ENCODE data around the gene GBX1.
A peak's percentile ranks its signal among the peaks of the same experiment; 100 is the strongest.

The GBX1 gene

GRCh38 chr7:151125470-151125845 lies 42.0 kb downstream of the GBX1 start:
- no peak for DNase-seq

- DNase-seq: no peak
Measured at GRCh38 chr7:151124899-151125399, 42.5 kb downstream of the GBX1 start.

GRCh38 chr7:151124481-151124880 lies 43.0 kb downstream of the GBX1 start:
- DNase-seq: no peak

- peak; percentile 82 to 84 for DNase-seq
Measured at GRCh38 chr7:151123822-151124464, 43.6 kb downstream of the GBX1 start.

GRCh38 chr7:151123158-151123821 lies 44.2 kb downstream of the GBX1 start:
- DNase-seq: no peak

GRCh38 chr7:151122796-151123157 lies 44.7 kb downstream of the GBX1 start:
- no peak for DNase-seq

- no peak for DNase-seq
Measured at GRCh38 chr7:151122276-151122675, 45.2 kb downstream of the GBX1 start.

GRCh38 chr7:151121380-151122170 lies 45.9 kb downstream of the GBX1 start:
- no peak for DNase-seq

GRCh38 chr7:151120896-151121295 lies 46.6 kb downstream of the GBX1 start:
- DNase-seq: no peak

GRCh38 chr7:151119902-151120301 lies 47.6 kb downstream of the GBX1 start:
- no peak for DNase-seq

GRCh38 chr7:151119055-151119415 lies 48.5 kb downstream of the GBX1 start:
- no peak for DNase-seq

- DNase-seq: no peak
Measured at GRCh38 chr7:151118108-151119054, 49.1 kb downstream of the GBX1 start.

GRCh38 chr7:151117565-151117964 lies 49.9 kb downstream of the GBX1 start:
- DNase-seq: peak; percentile 28 to 50

- DNase-seq: no peak
Measured at GRCh38 chr7:151116603-151117440, 50.7 kb downstream of the GBX1 start.

- no peak for DNase-seq
Measured at GRCh38 chr7:151115836-151116418, 51.6 kb downstream of the GBX1 start.

- DNase-seq: peak in 1 of 2 donors; percentile 22
Measured at GRCh38 chr7:151115121-151115835, 52.2 kb downstream of the GBX1 start.

GRCh38 chr7:151114151-151115090 lies 53.1 kb downstream of the GBX1 start:
- no peak for DNase-seq

- DNase-seq: no peak
Measured at GRCh38 chr7:151113344-151114150, 53.9 kb downstream of the GBX1 start.
